A549 (cell line): ENCODE measurements around the gene RCAN2. TPM values are rescaled to one million over a fixed set of nuclear protein-coding genes. Genes with fewer than 3 reads are reported as not detected.

Experiments
- ATAC-seq, 2 experiments: fragments of 200-7000 bp in 1 of 2; fragments of >200 bp in 1 of 2; cut with Nextera tagmentation in 1 of 2; cut with Tn5 transposase in 1 of 2; 3 replicates each; pipeline versions ENCODE4 v1.8.0 to v1.9.1; 2018 to 2020; ENCODE audit warnings: mild to moderate bottlenecking in 1 of 2, moderate library complexity in 1 of 2
- CTCF ChIA-PET: fragments of 300-600 bp; sonication (Branson Sonifier 250); formaldehyde crosslinking; extraction: SDS; loops from one replicate; lab custom pipeline; 2021; ENCODE audit warnings: antibody characterized with exemption, inconsistent platforms; lab: Yijun Ruan, JAX
- POLR2A ChIA-PET: fragments of 350-600 bp; formaldehyde crosslinking; extraction: SDS; loops from one replicate; lab custom pipeline; 2021; ENCODE audit warnings: antibody characterized with exemption, inconsistent platforms; lab: Yijun Ruan, JAX
- DNase-seq, 2 experiments: peaks; one replicate each; pipeline versions ENCODE4 v3.0.0 to v3.0.0-alpha.2; 2011 to 2016; ENCODE audit warnings: low read depth in 1 of 2, low spot score in 1 of 2
- FAIRE-seq: peaks from 2 replicates; lab custom pipeline; 2011; peaks lifted over from hg19 to GRCh38; lab: Jason Lieb, UNC
- H3K27ac ChIP-seq, 2 experiments: fragments of >200 bp; sonication (Bioruptor Twin); formaldehyde crosslinking; 3 replicates each; pipeline ENCODE4 v1.5.1; 2016 to 2017
- H3K4me1 ChIP-seq: fragments of >200 bp; sonication (Bioruptor Twin); formaldehyde crosslinking; 3 replicates; pipeline ENCODE4 v1.6.1; 2016
- H3K4me2 ChIP-seq: fragments of >200 bp; sonication (Bioruptor Twin); formaldehyde crosslinking; 3 replicates; pipeline ENCODE4 v1.6.1; 2016
- H3K4me3 ChIP-seq: fragments of >200 bp; sonication (Bioruptor Twin); formaldehyde crosslinking; 3 replicates; pipeline ENCODE4 v1.5.1; 2016
- H3K9me3 ChIP-seq: fragments of >200 bp; sonication (Bioruptor Twin); formaldehyde crosslinking; 3 replicates; pipeline ENCODE4 v1.6.1; 2016
- ATOH8 ChIP-seq: fragments of 250-450 bp; sonication (Bioruptor Pico); IDR thresholded peaks from 2 replicates; pipeline ENCODE4 v1.5.0; 2020; ENCODE audit warnings: low read depth, mild to moderate bottlenecking, moderate library complexity
- CBX8 ChIP-seq: fragments of 200-600 bp; sonication (generic); IDR thresholded peaks from 2 replicates; pipeline ENCODE4 v1.6.1; 2016
- CHD2 ChIP-seq: fragments of 150-350 bp; IDR thresholded peaks from 2 replicates; pipeline ENCODE4 v1.6.1; 2014; ENCODE audit warnings: low read length; ENCODE audit not compliant: partially characterized antibody
- CTCF ChIP-seq: fragments of >200 bp; sonication (Bioruptor Twin); formaldehyde crosslinking; IDR thresholded peaks from 3 replicates; pipeline ENCODE4 v1.5.1; 2016
- FOSL2 ChIP-seq, 2 experiments: fragments of 450-650 bp in 1 of 2; fragments of >200 bp in 1 of 2; sonication (Bioruptor Twin) in 1 of 2; formaldehyde crosslinking; IDR thresholded peaks; 2 replicates each; pipeline versions ENCODE4 v1.5.0 to v1.6.1; 2016 to 2020; ENCODE audit warnings: mild to moderate bottlenecking in 1 of 2, moderate library complexity in 1 of 2
- HMGXB4 ChIP-seq: fragments of 250-450 bp; sonication (Bioruptor Pico); IDR thresholded peaks from 2 replicates; pipeline ENCODE4 v1.5.0; 2021; ENCODE audit warnings: mild to moderate bottlenecking, moderate library complexity, borderline replicate concordance
- JUN ChIP-seq, 2 experiments: fragments of >200 bp; sonication (Bioruptor Twin); formaldehyde crosslinking; IDR thresholded peaks; 2 replicates in 1 of 2; 3 replicates in 1 of 2; pipeline ENCODE4 v1.6.1; 2016 to 2017
- JUNB ChIP-seq: fragments of >200 bp; sonication (Bioruptor Twin); formaldehyde crosslinking; IDR thresholded peaks from 2 replicates; pipeline ENCODE4 v1.6.1; 2016
- MAX ChIP-seq: IDR thresholded peaks from 2 replicates; pipeline ENCODE4 v1.6.1; 2012
- MYC ChIP-seq: IDR thresholded peaks from 2 replicates; pipeline ENCODE4 v1.6.1; 2012; ENCODE audit warnings: mild to moderate bottlenecking, inconsistent platforms, low read length, improper control_type of control experiment, borderline replicate concordance
- NPAS2 ChIP-seq: fragments of 250-450 bp; sonication (Bioruptor Pico); IDR thresholded peaks from 2 replicates; pipeline ENCODE4 v1.8.0; 2022; ENCODE audit warnings: mild to moderate bottlenecking, moderate library complexity, borderline replicate concordance
- NR3C1 ChIP-seq: fragments of >200 bp; sonication (Bioruptor Twin); formaldehyde crosslinking; IDR thresholded peaks from 3 replicates; pipeline ENCODE4 v1.6.1; 2017
- POLR2AphosphoS2 ChIP-seq: conservative IDR thresholded peaks from 2 replicates; pipeline ENCODE4 v1.6.1; 2012; ENCODE audit warnings: low read length, improper control_type of control experiment, inconsistent platforms
- REST ChIP-seq: fragments of 200-600 bp; sonication (generic); IDR thresholded peaks from 2 replicates; pipeline ENCODE4 v1.6.1; 2016; ENCODE audit warnings: antibody characterized with exemption, mild to moderate bottlenecking, moderate library complexity
- TFCP2L1 ChIP-seq: fragments of 250-450 bp; sonication (Bioruptor Pico); IDR thresholded peaks from 2 replicates; pipeline ENCODE4 v1.5.0; 2021; ENCODE audit warnings: mild to moderate bottlenecking
- ZFP36 ChIP-seq: fragments of 450-650 bp; IDR thresholded peaks from 2 replicates; pipeline ENCODE4 v1.6.1; 2014; ENCODE audit warnings: borderline replicate concordance; ENCODE audit not compliant: partially characterized antibody
- ZSCAN20 ChIP-seq: fragments of 250-450 bp; sonication (Bioruptor Pico); IDR thresholded peaks from 2 replicates; pipeline ENCODE4 v1.8.0; 2022; ENCODE audit warnings: mild to moderate bottlenecking, moderate library complexity
- WGBS: methylation state at CpG from one replicate; pipeline ENCODE4 v1.1.6; 2017; ENCODE audit errors: missing lambda C conversion rate; 5-methylcytosine and 5-hydroxymethylcytosine counted together
- polyA plus RNA-seq, 4 experiments: library from polyadenylated mRNA; depleted of rRNA in 3 of 4; stranded (reverse); fragments of >200 nt; fragmentation: RNase III in 1 of 4; extraction: RNeasy Plus Mini Kit Qiagen cat#74134 plus additional on column Dnase treatment in 1 of 4; gene quantifications; 2 replicates in 3 of 4; 3 replicates in 1 of 4; pipeline ENCODE4 v1.2.3, GENCODE V29; 2011 to 2017

Gene RCAN2
- polyA plus RNA-seq, 2 of the 4 experiments (the other 2 are of a cell fraction), result not detected

- CTCF ChIA-PET, result interaction anchor here (0.7 kb wide), 1 partner anchor 10 kb away, joined by 3 read pairs; no protein-coding TSS in a partner anchor
- 12% methylated on average over 5 of the region's 5 CpGs for WGBS
- POLR2A ChIA-PET, result no interaction called here
- Histone ChIP-seq H3K27ac (no peak overlapping the region), H3K4me1 (no peaks in the 10 kb centered on the region), H3K9me3 (no peaks in the 10 kb centered on the region), H3K4me3 (no peak overlapping the region), H3K4me2 (no peak overlapping the region)
- no peak for DNase-seq
- TF ChIP-seq JUN (IDR thresholded peaks at IDR 0.05) (no peak), MYC (no peak), MAX (no peak), TFCP2L1 (CRISPR knock-in tag) (no peak)
- no peak for ATAC-seq
- FAIRE-seq, result no peak
Observed at GRCh38 chr6:46255528-46255927, 235.7 kb downstream of the RCAN2 start.

GRCh38 chr6:46254946-46255345 lies 236.3 kb downstream of the RCAN2 start:
- Histone ChIP-seq H3K27ac (no peak overlapping the region), H3K9me3 (no peaks in the 10 kb centered on the region), H3K4me1 (no peaks in the 10 kb centered on the region), H3K4me3 (no peak overlapping the region), H3K4me2 (no peak overlapping the region)
- CTCF ChIA-PET, result no interaction called here
- POLR2A ChIA-PET, result no interaction called here
- DNase-seq, result no peak
- WGBS, result 0% methylated on average over 2 of the region's 2 CpGs
- FAIRE-seq, result no peak
- ATAC-seq, result no peak
- TF ChIP-seq NR3C1, result no peak
- no peak for TF ChIP-seq JUNB
- no peak for TF ChIP-seq REST
- TF ChIP-seq CBX8, result no peak
- TF ChIP-seq ZSCAN20 (CRISPR knock-in tag), result no peak
- TF ChIP-seq ZFP36, result no peak
- TF ChIP-seq FOSL2 (IDR thresholded peaks at IDR 0.05), result no peak
- no peak for TF ChIP-seq FOSL2 (CRISPR knock-in tag; IDR thresholded peaks at IDR 0.05)
- TF ChIP-seq CHD2, result no peak
- no peak for TF ChIP-seq MAX
- TF ChIP-seq NPAS2 (CRISPR knock-in tag), result no peak
- no peak for TF ChIP-seq POLR2AphosphoS2
- no peak for TF ChIP-seq ATOH8
- no peak for TF ChIP-seq CTCF
- no peak for TF ChIP-seq HMGXB4 (CRISPR knock-in tag)
